Measurements from ENCODE around the gene UBE2D2.
"Not testable (repeated sequence)": the region's sequence is repeated elsewhere in the genome, so short reads cannot be mapped to it uniquely, and the experiment has no call there.

Gene UBE2D2

DNA sequence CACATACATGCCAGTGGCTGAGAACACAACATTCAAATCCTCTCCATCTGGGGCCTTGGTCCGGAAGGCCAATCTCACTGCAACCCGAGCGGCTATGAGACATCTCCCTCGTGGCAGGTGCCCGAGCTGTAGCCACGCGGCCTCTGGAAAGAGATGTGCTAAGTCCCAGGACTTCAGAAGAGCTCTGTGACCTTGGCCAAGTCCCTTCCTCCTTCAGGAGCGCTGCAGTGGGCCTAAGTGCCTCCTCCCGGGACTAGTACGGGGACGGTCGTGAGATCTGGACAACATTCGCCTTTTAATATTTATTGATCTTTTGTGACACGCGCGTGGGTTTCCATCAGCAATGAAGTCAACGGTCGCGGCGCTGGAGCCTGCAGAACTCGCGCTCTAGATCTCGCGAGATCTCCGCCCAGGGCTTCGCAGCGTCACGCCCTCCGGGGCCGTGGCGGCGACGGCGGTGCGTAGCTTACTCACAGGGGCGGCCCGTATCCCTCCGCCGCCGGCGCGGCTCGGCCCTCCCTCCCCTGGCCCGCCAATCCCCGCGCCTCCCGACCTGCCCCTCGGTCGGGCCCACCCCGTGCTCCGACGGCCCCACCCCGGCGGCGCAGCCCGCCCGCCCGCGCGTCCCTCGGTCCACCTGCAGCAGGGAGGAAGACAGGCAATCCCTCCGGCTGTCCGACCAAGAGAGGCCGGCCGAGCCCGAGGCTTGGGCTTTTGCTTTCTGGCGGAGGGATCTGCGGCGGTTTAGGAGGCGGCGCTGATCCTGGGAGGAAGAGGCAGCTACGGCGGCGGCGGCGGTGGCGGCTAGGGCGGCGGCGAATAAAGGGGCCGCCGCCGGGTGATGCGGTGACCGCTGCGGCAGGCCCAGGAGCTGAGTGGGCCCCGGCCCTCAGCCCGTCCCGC lies at the start of gene UBE2D2:
TSS of gene UBE2D2 (plus strand) at position 588 of the 903 bp plus-strand sequence. CDS start 453 bp downstream, outside the sequence.
- DNase-seq = peak; percentile 92 to 99 (median 96)
- intact Hi-C loops (cut with DNase I) = loop anchor here (10.0 kb wide), 1 partner anchor 146 kb away; no protein-coding TSS in a partner anchor

DNA sequence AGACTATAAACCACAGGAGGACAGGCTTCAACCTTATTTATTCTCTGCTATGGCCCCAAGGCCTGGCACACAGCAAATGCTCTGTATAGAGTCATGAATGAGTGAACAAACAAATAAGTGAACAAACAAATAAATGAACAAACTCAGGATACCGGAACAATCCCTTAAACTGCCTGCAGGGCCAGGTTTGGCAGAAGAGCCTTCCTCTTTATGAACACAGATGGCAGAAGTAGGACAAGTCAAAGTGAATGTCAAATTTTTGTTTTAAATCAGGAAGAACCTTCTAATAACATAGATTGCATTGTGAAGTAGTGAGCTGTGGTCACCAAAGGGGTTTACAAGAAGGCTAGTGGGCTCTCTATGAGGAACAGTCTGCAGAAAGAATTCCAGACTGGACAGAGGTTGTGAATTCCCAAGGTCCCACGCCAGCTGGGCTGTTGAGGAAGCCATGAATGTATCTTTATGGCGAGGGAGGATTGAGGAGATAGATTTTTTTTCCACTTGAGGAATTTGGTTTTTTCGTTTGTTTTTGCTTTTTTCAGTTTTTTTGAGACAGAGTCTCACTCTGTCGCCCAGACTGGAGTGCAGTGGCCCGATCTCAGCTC lies 48.3 kb upstream of the UBE2D2 start:
- no peak for DNase-seq
- intact Hi-C loops (cut with DNase I) = no loop called here

DNA sequence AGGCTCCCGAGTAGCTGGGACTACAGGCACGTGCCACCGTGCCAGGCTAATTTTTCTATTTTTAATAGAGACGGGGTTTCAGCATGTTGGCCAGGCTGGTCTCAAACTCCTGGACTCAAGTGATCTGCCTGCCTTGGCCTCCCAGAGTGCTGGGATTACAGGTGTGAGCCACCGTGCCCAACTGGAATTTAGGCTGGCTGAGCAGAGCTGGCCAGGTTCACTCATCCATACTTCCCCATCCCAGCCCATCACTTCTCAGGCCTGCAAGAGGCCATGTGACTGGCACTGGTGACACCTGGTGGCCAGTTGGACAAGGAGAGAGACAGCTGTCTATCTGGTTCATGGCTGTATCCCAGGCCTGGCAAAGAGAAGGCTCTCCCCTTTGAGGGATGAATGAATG lies 47.7 kb upstream of the UBE2D2 start:
- DNase-seq = peak; percentile 21 to 87 (median 74)

GRCh38 chr5:139513852-139514485 lies 47.2 kb upstream of the UBE2D2 start:
- peak in 40 of 42 donors; percentile 14 to 90 (median 58) for DNase-seq
- intact Hi-C loops (cut with DNase I) = no loop called here

More for the DNA sequence above, 47.7 kb upstream of the UBE2D2 start:
- intact Hi-C loops (cut with DNase I) = not testable (repeated sequence)

- intact Hi-C loops (cut with DNase I) = no loop called here
Measured at GRCh38 chr5:139514486-139514856, 46.7 kb upstream of the UBE2D2 start.

DNA sequence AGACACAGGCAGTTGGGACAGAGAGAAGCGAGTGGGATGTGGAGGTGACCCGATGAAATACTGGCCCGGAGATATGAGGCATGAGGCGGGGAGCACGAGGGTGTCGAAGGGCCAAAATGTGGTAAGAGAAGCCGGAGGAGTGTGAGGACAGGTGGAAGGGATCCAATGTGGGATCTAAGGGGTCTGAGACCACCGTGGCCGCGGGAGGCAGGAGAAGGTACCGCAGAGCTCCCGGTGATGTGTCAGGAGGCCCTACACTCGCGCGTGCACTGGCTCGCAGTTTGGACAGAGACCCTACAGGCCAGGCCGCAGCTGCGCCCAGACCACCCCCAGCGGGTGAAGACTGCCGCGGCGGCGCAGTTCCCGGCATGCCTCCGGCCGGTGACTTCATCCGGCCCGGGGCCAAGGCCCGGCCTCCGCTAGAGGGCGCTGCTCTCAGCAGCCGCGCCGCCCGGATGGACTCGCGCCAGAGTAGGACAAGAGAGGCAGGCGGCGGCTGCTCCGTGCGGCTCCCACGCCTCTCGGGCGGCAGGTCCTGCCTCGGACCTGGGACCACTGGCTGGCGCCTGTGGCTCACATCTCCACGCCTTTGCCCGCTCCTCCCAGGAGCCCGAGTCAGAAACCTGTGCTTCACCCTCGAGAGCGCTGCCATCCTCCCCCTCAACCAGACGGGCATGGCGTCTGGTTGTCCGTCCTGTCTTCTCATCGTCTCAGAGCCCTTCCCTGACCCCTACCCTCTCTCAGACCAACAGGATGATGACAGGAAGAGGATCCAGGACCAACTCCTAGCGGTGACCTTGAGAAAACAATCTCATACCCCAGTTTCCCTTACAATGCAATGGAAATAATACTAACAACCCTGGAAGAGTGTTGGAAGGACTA lies 43.2 kb upstream of the UBE2D2 start:
- peak; percentile 80 to 97 (median 93) for DNase-seq
- intact Hi-C loops (cut with DNase I) = loop anchor here (5.0 kb wide), 1 partner anchor 96 kb away; no protein-coding TSS in a partner anchor

More at GRCh38 chr5:139514486-139514856, 46.7 kb upstream of the UBE2D2 start:
- DNase-seq = no peak

DNA sequence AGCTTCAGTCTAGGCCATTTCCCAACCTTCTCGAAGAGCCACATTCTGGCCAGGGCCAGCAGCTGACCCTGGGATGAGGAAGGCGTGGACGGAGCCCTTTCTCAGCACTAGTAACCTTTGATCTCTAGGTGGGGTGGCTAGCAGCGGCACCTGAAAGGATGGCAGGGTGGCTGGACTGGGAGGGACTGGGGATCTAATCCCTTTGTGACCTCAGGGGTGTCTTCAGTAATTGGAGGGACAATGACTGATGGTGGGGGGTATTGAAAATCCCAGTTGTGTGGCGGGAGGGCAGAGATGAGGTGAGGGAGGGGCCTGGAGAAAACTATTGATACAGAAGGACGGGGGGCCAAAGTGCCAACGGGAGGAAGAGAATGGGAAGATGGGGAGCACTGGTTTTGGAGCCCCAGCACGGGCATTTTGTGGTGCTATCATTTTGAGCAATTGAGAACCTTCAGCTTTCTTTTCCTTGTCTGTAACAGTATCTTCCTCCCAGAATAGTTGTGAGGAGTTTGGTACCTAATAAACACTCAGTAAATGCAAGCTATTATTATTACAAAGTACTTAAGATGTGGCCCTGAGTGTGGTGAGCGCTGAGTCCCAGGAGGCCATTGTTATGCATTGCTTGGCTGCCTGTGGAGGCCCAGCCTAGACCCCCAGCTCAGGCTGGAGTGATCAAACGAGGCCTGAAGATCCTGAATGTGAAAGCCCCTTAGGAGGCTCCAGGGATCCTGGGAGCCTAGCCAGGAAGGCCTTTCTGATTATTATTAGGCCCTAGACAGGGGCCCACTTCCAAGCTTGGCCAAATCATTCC lies 37.3 kb upstream of the UBE2D2 start:
- intact Hi-C loops (cut with DNase I) = no loop called here
- no peak for DNase-seq

- intact Hi-C loops (cut with DNase I) = no loop called here
- DNase-seq = no peak
Measured at GRCh38 chr5:139524446-139524845, 36.7 kb upstream of the UBE2D2 start.

GRCh38 chr5:139524940-139525585 lies 36.1 kb upstream of the UBE2D2 start:
- no peak for DNase-seq
- intact Hi-C loops (cut with DNase I) = no loop called here

DNA sequence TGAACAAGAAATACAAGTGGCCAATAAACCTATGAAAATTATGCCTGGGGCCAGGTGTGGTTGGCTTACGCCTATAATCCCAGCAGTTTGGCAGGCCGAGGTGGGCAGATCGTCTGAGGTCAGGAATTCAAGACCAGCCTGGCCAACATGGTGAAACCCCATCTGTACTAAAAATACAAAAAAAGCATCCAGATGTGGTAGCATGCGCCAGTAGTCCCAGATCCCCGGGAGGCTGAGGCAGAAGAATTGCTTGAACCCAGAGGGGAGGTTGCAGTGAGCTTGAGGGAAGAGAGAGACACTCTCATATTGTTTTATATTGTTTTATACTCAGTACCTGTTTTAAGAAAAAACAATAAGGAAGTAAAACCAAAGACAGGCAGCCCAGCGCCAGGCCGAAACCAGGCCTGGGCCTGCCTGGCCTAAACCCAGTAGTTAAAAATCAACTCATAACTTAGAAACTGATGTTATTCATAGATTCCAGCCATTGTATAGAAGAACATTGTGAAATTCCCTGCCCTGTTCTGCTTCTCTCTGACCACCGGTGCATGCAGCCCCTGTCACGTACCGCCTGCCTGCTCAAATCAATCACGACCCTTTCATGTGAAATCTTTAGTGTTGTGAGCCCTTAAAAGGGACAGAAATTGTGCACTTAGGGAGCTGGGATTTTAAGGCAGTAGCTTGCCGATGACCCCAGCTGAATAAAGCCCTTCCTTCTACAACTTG lies 35.4 kb upstream of the UBE2D2 start:
- intact Hi-C loops (cut with DNase I); DNase-seq: not testable (repeated sequence)

- intact Hi-C loops (cut with DNase I); DNase-seq: not testable (repeated sequence)
Measured at GRCh38 chr5:139526309-139527089, 34.6 kb upstream of the UBE2D2 start.

DNA sequence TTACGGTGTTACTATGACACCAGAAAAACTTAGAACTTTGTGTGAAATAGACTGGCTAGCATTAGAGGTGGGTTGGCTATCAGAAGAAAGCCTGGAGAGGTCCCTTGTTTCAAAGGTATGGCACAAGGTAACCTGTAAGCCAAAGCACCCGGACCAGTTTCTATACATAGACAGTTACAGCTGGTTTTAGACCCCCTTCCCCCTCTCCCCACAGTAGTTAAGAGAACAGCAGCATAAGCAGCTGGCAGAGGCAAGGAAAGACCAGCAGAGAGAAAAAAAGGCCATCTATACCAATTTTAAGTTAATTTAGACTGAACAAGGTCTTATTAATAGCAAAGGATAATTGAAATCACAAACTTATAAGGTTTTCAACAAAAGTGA lies 34.1 kb upstream of the UBE2D2 start:
- DNase-seq; intact Hi-C loops (cut with DNase I): not testable (repeated sequence)

DNA sequence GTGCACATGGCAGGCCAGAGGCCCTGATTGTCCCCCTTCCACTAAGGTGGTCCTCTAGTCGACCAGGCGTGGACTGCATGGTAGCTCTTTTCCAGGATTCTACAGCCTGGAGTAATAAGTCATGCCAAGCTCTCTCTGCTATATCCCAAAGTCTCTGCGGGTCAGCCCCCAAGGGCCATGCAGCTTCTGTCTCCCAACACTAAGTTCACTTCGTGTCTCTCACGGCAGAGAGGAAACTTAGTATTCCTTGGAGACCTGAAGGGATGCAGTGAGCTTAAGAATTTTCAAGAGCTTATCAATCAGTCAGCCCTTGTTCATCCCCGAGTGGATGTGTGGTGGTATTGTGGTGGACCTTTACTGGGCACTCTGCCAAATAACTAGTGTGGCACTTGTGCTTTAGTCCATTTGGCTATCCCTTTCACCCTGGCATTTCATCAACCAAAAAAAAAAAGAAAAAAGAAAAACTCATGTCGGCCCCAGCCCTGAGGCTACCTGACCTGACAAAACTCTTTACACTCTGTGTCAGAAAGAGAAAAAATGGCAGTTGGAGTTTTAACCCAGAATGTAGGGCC lies 33.2 kb upstream of the UBE2D2 start:
- intact Hi-C loops (cut with DNase I); DNase-seq: not testable (repeated sequence)

DNA sequence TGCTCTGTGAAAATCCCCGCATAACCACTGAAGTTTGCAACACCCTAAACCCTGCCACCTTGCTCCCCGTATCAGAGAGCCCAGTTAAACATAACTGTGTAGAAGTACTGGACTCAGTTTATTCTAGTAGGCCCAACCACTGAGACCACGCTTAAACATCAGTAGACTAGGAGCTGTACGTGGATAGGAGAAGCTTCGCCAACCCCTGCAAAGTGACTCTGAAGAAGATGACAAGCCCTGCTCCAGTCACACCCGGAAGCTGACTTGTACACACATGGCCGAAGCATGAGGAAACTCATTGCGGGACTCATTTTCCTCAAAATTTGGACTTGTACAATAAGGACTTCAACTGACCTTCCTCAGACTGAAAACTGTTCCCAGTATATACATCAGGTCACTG lies 32.4 kb upstream of the UBE2D2 start:
- intact Hi-C loops (cut with DNase I); DNase-seq: not testable (repeated sequence)

DNA sequence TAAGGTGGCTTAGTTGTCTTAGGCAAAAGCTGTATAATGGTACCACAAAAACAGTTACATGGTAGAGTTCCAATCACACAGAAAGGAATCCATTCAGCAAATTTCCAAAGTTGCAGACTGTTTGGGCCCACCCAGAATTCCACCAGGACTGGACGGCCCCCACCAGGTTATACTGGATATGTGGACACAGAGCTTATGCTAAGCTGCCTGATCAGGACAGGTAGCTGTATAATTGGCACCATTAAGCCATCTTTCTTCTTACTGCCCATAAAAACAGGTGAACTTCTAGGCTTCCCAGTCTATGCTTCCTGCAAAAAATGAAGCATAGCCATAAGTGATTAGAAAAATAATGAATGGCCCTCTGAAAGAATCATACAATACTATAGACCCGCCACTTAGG lies 31.1 kb upstream of the UBE2D2 start:
- DNase-seq; intact Hi-C loops (cut with DNase I): not testable (repeated sequence)

DNA sequence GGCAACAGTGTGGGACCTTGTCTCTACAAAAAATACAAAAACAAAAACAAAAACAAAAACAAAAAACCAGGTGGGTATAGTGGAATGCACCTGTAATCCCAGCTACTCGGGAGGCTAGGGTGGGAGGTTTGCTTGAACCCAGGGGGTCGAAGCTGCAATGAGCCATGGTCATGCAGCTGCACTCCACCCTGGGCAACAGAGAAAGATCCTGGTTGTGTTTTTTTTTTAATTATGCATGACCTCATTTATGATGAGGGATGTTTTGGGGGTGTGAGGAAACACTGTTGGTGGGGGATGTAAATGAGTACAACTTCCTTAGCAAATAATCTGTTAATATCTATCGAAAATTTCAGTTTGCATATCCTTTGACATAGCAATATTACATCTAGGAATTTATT lies 29.4 kb upstream of the UBE2D2 start:
- no peak for DNase-seq
- intact Hi-C loops (cut with DNase I) = no loop called here

Data from head of caudate nucleus (tissue), 42 donors.